Endothelial cell (in vitro differentiated cells): ENCODE measurements around the gene PRSS57. TPM values are rescaled to one million over a fixed set of nuclear protein-coding genes. Genes with fewer than 3 reads are reported as not detected.
A peak's percentile ranks its signal among the peaks of the same experiment; 100 is the strongest.
"Not testable (repeated sequence)": the region's sequence is repeated elsewhere in the genome, so short reads cannot be mapped to it uniquely, and the experiment has no call there.

ENCODE experiments used
- DNase-seq: peaks from one replicate; pipeline ENCODE4 v3.0.0; 2021; ENCODE audit warnings: low spot score
- H3K27ac Mint-ChIP-seq: one replicate; pipeline ENCODE4 v1.8.0; 2021; ENCODE audit warnings: mixed read lengths, inconsistent platforms; ENCODE audit not compliant: unreplicated experiment
- H3K27me3 Mint-ChIP-seq: one replicate; pipeline ENCODE4 v1.8.0; 2021; ENCODE audit warnings: mild to moderate bottlenecking, moderate library complexity, mixed read lengths, inconsistent platforms; ENCODE audit not compliant: unreplicated experiment
- H3K36me3 Mint-ChIP-seq: one replicate; pipeline ENCODE4 v1.8.0; 2021; ENCODE audit warnings: mild to moderate bottlenecking, low read depth, mixed read lengths, inconsistent platforms; ENCODE audit not compliant: unreplicated experiment
- H3K4me1 Mint-ChIP-seq: one replicate; pipeline ENCODE4 v1.8.0; 2021; ENCODE audit warnings: mild to moderate bottlenecking, mixed read lengths, inconsistent platforms; ENCODE audit not compliant: unreplicated experiment
- H3K4me3 Mint-ChIP-seq: one replicate; pipeline ENCODE4 v1.8.0; 2021; ENCODE audit warnings: mild to moderate bottlenecking, mixed read lengths, inconsistent platforms; ENCODE audit not compliant: unreplicated experiment
- H3K9me3 Mint-ChIP-seq: one replicate; pipeline ENCODE4 v1.8.0; 2021; ENCODE audit warnings: mixed read lengths, inconsistent platforms; ENCODE audit not compliant: unreplicated experiment
- total RNA-seq: library from RNA; stranded (reverse); fragmentation: NEBNext Ultra II Directional; extraction: Animal tissue kit (Norgen Biotek cat#: 25700); gene quantifications from one replicate; pipeline ENCODE4 v1.2.1, GENCODE V29; 2021; ENCODE audit not compliant: unreplicated experiment
- TF ChIP-seq, protein P1 (sequence below): fragments of 200-600 bp; sonication (generic); IDR thresholded peaks from one replicate; pipeline ENCODE4 v1.5.0; 2021; ENCODE audit warnings: antibody characterized with exemption; ENCODE audit not compliant: unreplicated experiment

The PRSS57 gene
- total RNA-seq, 1 donor from 2014 or later, result not detected

DNA sequence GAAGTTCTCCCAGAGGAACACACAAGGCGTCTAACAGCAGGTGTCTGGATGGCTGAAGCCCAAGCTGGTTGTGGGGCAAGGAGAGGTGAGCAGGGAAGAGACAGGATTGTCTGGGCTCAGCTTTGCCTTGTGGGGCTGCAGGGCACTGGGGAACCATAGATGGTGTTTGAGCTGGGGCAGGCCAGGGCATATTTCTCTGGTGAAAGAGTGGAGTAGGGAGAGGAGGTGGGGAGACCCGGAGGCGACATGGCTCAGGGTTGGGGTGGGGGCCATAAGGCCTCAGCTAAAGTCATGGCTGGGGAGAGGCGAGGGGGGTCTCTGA lies 8.0 kb upstream of the PRSS57 start:
- H3K9me3 Mint-ChIP-seq, result no peaks in the 10 kb centered on the region
- no peak overlapping the region for H3K4me3 Mint-ChIP-seq
- H3K27ac Mint-ChIP-seq, result no peak overlapping the region

DNA sequence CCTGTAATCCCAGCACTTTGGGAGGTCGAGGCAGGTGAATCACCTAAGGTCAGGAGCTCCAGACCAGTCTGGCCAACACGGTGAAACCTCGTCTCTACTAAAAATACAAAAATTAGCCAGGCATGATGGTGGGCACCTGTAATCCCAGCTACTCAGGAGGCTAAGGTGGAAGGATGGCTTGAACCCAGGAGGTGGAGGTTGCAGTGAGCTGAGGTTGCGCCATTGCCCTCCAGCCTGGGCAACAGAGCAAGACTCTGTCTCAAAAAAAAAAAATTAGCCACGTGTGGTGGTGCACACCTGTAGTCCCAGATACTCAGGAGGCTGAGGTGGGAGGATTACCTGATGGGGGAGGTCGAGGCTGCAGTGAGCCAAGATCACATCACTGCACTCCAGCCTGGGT lies 7.6 kb upstream of the PRSS57 start:
- H3K4me3 Mint-ChIP-seq, DNase-seq, H3K27me3 Mint-ChIP-seq, H3K36me3 Mint-ChIP-seq, H3K9me3 Mint-ChIP-seq, H3K4me1 Mint-ChIP-seq: not testable (repeated sequence)
- H3K27ac Mint-ChIP-seq, result peak overlapping the region; percentile 70

More for the DNA sequence above, 8.0 kb upstream of the PRSS57 start:
- no peaks in the 10 kb centered on the region for H3K36me3 Mint-ChIP-seq
- no peaks in the 10 kb centered on the region for H3K27me3 Mint-ChIP-seq
- no peak for DNase-seq
- peaks cover 6% of the 10 kb centered on the region for H3K4me1 Mint-ChIP-seq
- TF ChIP-seq, protein P1, sequence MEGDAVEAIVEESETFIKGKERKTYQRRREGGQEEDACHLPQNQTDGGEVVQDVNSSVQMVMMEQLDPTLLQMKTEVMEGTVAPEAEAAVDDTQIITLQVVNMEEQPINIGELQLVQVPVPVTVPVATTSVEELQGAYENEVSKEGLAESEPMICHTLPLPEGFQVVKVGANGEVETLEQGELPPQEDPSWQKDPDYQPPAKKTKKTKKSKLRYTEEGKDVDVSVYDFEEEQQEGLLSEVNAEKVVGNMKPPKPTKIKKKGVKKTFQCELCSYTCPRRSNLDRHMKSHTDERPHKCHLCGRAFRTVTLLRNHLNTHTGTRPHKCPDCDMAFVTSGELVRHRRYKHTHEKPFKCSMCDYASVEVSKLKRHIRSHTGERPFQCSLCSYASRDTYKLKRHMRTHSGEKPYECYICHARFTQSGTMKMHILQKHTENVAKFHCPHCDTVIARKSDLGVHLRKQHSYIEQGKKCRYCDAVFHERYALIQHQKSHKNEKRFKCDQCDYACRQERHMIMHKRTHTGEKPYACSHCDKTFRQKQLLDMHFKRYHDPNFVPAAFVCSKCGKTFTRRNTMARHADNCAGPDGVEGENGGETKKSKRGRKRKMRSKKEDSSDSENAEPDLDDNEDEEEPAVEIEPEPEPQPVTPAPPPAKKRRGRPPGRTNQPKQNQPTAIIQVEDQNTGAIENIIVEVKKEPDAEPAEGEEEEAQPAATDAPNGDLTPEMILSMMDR, result no peak

DNA sequence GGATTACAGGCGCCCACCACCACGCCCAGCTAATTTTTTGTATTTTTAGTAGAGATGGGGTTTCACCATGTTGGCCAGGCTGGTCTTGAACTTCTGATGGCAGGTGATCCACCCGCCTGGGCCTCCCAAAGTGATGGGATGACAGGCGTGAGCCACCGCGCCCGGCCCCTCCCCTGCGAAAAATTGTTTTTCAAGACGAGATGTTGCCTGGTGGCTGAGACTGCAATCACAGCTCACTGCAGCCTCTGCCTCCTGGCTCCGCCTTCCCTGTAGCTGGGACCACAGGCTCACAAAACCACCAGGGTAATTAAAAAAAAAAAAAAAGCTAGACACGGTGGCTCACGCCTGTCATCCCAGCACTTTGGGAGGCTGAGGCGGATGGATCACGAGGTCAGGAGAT lies 4.6 kb upstream of the PRSS57 start:
- H3K27ac Mint-ChIP-seq, H3K9me3 Mint-ChIP-seq, H3K36me3 Mint-ChIP-seq, H3K27me3 Mint-ChIP-seq, DNase-seq, H3K4me3 Mint-ChIP-seq, H3K4me1 Mint-ChIP-seq: not testable (repeated sequence)

DNA sequence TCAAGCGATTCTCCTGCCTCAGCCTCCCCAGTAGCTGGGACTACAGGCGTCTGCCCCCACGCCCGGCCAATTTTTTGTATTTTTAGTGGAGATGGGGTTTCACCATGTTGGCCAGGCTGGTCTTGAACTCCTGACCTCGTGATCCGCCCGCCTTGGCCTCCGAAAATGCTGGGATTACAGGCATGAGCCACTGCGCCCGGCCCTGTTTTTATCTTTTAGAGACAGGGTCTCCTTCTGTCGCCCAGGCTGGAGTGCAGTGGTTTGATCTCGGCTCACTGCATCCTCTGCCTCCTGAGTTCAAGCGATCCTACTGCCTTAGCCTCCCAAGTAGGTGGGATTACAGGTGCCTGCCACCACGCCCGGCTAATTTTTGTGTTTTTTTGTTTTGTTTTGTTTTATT lies 3.3 kb upstream of the PRSS57 start:
- not testable (repeated sequence) for H3K27ac Mint-ChIP-seq, H3K36me3 Mint-ChIP-seq, H3K9me3 Mint-ChIP-seq, H3K4me3 Mint-ChIP-seq, H3K4me1 Mint-ChIP-seq, H3K27me3 Mint-ChIP-seq, DNase-seq

DNA sequence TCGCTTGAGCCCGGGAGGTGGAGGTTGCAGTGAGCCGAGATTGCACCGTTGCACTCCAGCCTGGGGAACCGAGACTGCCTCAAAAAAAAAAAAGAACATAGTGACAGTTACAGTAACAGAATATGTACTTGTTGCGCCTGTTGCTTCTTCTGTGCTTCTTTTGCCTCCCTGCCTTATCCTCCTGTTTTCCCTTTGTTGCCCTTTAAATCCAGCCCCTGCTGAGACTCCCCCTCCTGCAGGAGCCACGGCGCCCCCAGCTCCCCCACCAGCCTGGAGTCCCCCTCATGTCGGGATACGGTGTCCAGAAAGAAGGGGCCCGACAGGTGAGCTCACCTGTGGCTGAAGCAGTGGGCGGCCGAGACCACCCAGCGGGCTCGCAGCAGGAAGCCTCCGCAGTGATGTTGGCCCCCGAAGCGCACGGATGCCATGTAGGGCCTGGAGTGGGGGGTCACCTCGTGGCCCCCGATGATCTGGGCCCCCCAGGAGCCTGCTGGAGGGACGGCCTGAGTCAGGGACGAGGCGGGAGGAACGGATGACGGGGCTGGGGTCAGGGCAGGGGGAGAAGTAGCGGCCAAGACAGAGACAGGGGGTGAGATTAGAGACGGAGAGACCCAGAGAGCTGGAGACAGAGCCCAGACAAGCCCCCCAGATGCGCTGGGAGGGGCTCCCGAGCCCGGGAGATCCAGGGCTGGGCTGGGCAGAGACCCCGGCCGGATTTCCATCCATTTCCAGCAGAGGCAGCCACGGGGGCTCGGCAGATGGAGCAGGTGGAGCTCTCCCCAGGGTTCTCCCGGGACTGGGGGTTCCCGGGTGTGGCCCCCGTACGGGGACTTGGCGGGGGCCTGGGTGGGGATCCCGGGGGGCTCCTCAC lies 536 bp downstream of the PRSS57 start:
- no peaks in the 10 kb centered on the region for H3K9me3 Mint-ChIP-seq
- no peaks in the 10 kb centered on the region for H3K4me1 Mint-ChIP-seq
- TF ChIP-seq, protein P1, result no peak
- no peak overlapping the region for H3K27ac Mint-ChIP-seq
- no peak for DNase-seq
- no peaks in the 10 kb centered on the region for H3K36me3 Mint-ChIP-seq
- no peaks in the 10 kb centered on the region for H3K27me3 Mint-ChIP-seq
- no peak overlapping the region for H3K4me3 Mint-ChIP-seq

DNA sequence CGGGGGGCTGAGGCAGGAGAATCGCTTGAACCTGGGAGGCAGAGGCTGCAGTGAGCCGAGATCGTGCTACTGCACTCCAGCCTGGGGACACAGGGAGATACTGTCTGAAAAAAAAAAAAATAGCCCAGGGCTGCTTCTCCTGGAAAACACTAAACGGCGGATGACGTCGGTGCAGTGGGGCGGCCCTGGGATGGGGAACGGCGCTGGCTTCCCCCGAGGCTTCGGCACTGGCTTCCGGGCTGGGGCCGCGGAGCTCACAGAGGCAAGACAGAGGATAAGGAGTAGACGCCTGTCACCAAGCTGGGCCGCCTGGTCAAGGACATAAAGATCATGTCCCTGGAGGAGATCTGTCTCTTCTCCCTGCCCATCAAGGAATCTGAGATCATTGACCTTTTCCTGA lies 5.0 kb downstream of the PRSS57 start:
- no peak overlapping the region for H3K27ac Mint-ChIP-seq

More for the DNA sequence above, 5.0 kb downstream of the PRSS57 start:
- H3K36me3 Mint-ChIP-seq, result no peaks in the 10 kb centered on the region
- DNase-seq, result no peak
- TF ChIP-seq, protein P1, result no peak
- no peaks in the 10 kb centered on the region for H3K27me3 Mint-ChIP-seq
- H3K4me1 Mint-ChIP-seq, result no peaks in the 10 kb centered on the region
- H3K9me3 Mint-ChIP-seq, result no peaks in the 10 kb centered on the region
- no peak overlapping the region for H3K4me3 Mint-ChIP-seq
